ENCODE results near the gene S100A12.

S100A12 gene

GRCh38 chr1:153386500-153386901, 11.1 kb upstream of the S100A12 start:
- no peaks in the 10 kb centered on the region for H3K4me1 ChIP-seq (ENCODE audit: control insufficient read depth, insufficient read depth, low read length)
- no peak overlapping the region for H3K9ac ChIP-seq (ENCODE audit: low read length)
- H3K27me3 ChIP-seq (ENCODE audit: control insufficient read depth, insufficient read depth, low read length), result 0 out of 2 replicates have a peak, but pooled peaks cover 6% of the 10 kb centered on the region
- H3K36me3 ChIP-seq (ENCODE audit: control insufficient read depth, insufficient read depth, low read length), result no peaks in the 10 kb centered on the region
- H3K4me3 ChIP-seq (ENCODE audit: low read depth, low read length), result no peak overlapping the region
- no peak overlapping the region for H3K27ac ChIP-seq (ENCODE audit: low read depth, low read length)
- H3K9me3 ChIP-seq (ENCODE audit: control insufficient read depth, insufficient read depth, low read depth, low read length), result no peaks in the 10 kb centered on the region

- no peak overlapping the region for H3K9ac ChIP-seq (ENCODE audit: low read length)
Measured at GRCh38 chr1:153384958-153385580, 9.6 kb upstream of the S100A12 start.

GRCh38 chr1:153380711-153381110, 5.3 kb upstream of the S100A12 start:
- Histone ChIP-seq H3K9me3 (ENCODE audit: control insufficient read depth, insufficient read depth, low read depth, low read length) (no peaks in the 10 kb centered on the region), H3K36me3 (ENCODE audit: control insufficient read depth, insufficient read depth, low read length) (no peaks in the 10 kb centered on the region), H3K9ac (ENCODE audit: low read length) (no peak overlapping the region), H3K4me3 (ENCODE audit: low read depth, low read length) (no peak overlapping the region), H3K27ac (ENCODE audit: low read depth, low read length) (no peak overlapping the region), H3K27me3 (ENCODE audit: control insufficient read depth, insufficient read depth, low read length) (peaks cover 9% of the 10 kb centered on the region; the same call in 1 of the 2 replicates), H3K4me1 (ENCODE audit: control insufficient read depth, insufficient read depth, low read length) (no peaks in the 10 kb centered on the region)

More at GRCh38 chr1:153384958-153385580, 9.6 kb upstream of the S100A12 start:
- Histone ChIP-seq H3K9me3 (ENCODE audit: control insufficient read depth, insufficient read depth, low read depth, low read length) (no peaks in the 10 kb centered on the region), H3K4me1 (ENCODE audit: control insufficient read depth, insufficient read depth, low read length) (no peaks in the 10 kb centered on the region), H3K4me3 (ENCODE audit: low read depth, low read length) (no peak overlapping the region), H3K27me3 (ENCODE audit: control insufficient read depth, insufficient read depth, low read length) (0 out of 2 replicates have a peak, but pooled peaks cover 4% of the 10 kb centered on the region), H3K27ac (ENCODE audit: low read depth, low read length) (no peak overlapping the region), H3K36me3 (ENCODE audit: control insufficient read depth, insufficient read depth, low read length) (no peaks in the 10 kb centered on the region)

GRCh38 chr1:153379591-153379990, 4.2 kb upstream of the S100A12 start:
- H3K4me1 ChIP-seq (ENCODE audit: control insufficient read depth, insufficient read depth, low read length), result no peaks in the 10 kb centered on the region
- H3K4me3 ChIP-seq (ENCODE audit: low read depth, low read length), result no peak overlapping the region
- H3K9ac ChIP-seq (ENCODE audit: low read length), result no peak overlapping the region
- no peak overlapping the region for H3K27ac ChIP-seq (ENCODE audit: low read depth, low read length)
- H3K36me3 ChIP-seq (ENCODE audit: control insufficient read depth, insufficient read depth, low read length), result no peaks in the 10 kb centered on the region
- H3K9me3 ChIP-seq (ENCODE audit: control insufficient read depth, insufficient read depth, low read depth, low read length), result no peaks in the 10 kb centered on the region
- H3K27me3 ChIP-seq (ENCODE audit: control insufficient read depth, insufficient read depth, low read length), result peaks cover 9% of the 10 kb centered on the region; the same call in 1 of the 2 replicates

GRCh38 chr1:153374071-153374470, 1.4 kb downstream of the S100A12 start:
- H3K27ac ChIP-seq (ENCODE audit: low read depth, low read length), result no peak overlapping the region
- peaks cover 6% of the 10 kb centered on the region for H3K27me3 ChIP-seq (ENCODE audit: control insufficient read depth, insufficient read depth, low read length)
- no peaks in the 10 kb centered on the region for H3K36me3 ChIP-seq (ENCODE audit: control insufficient read depth, insufficient read depth, low read length)
- no peaks in the 10 kb centered on the region for H3K4me1 ChIP-seq (ENCODE audit: control insufficient read depth, insufficient read depth, low read length)
- no peak overlapping the region for H3K9ac ChIP-seq (ENCODE audit: low read length)
- no peaks in the 10 kb centered on the region for H3K9me3 ChIP-seq (ENCODE audit: control insufficient read depth, insufficient read depth, low read depth, low read length)
- H3K4me3 ChIP-seq (ENCODE audit: low read depth, low read length), result no peak overlapping the region

- H3K9ac ChIP-seq (ENCODE audit: low read length), result no peak overlapping the region
Measured at GRCh38 chr1:153372571-153372970, 2.9 kb downstream of the S100A12 start.

GRCh38 chr1:153371231-153371630, 4.2 kb downstream of the S100A12 start:
- no peak overlapping the region for H3K27ac ChIP-seq (ENCODE audit: low read depth, low read length)
- H3K9me3 ChIP-seq (ENCODE audit: control insufficient read depth, insufficient read depth, low read depth, low read length), result no peaks in the 10 kb centered on the region
- H3K4me3 ChIP-seq (ENCODE audit: low read depth, low read length), result no peak overlapping the region
- no peaks in the 10 kb centered on the region for H3K36me3 ChIP-seq (ENCODE audit: control insufficient read depth, insufficient read depth, low read length)
- no peaks in the 10 kb centered on the region for H3K4me1 ChIP-seq (ENCODE audit: control insufficient read depth, insufficient read depth, low read length)
- H3K27me3 ChIP-seq (ENCODE audit: control insufficient read depth, insufficient read depth, low read length), result peaks cover 3% of the 10 kb centered on the region; the same call in 1 of the 2 replicates
- no peak overlapping the region for H3K9ac ChIP-seq (ENCODE audit: low read length)

More at GRCh38 chr1:153372571-153372970, 2.9 kb downstream of the S100A12 start:
- no peaks in the 10 kb centered on the region for H3K9me3 ChIP-seq (ENCODE audit: control insufficient read depth, insufficient read depth, low read depth, low read length)
- H3K27ac ChIP-seq (ENCODE audit: low read depth, low read length), result no peak overlapping the region
- H3K36me3 ChIP-seq (ENCODE audit: control insufficient read depth, insufficient read depth, low read length), result no peaks in the 10 kb centered on the region
- no peaks in the 10 kb centered on the region for H3K4me1 ChIP-seq (ENCODE audit: control insufficient read depth, insufficient read depth, low read length)
- H3K27me3 ChIP-seq (ENCODE audit: control insufficient read depth, insufficient read depth, low read length), result peaks cover 3% of the 10 kb centered on the region; the same call in 1 of the 2 replicates
- H3K4me3 ChIP-seq (ENCODE audit: low read depth, low read length), result no peak overlapping the region

- Histone ChIP-seq H3K4me3 (ENCODE audit: low read depth, low read length) (no peak overlapping the region), H3K36me3 (ENCODE audit: control insufficient read depth, insufficient read depth, low read length) (no peaks in the 10 kb centered on the region), H3K9me3 (ENCODE audit: control insufficient read depth, insufficient read depth, low read depth, low read length) (no peaks in the 10 kb centered on the region)
Measured at GRCh38 chr1:153370146-153370545, 5.3 kb downstream of the S100A12 start.

GRCh38 chr1:153368495-153368894, 6.9 kb downstream of the S100A12 start:
- Histone ChIP-seq H3K4me3 (ENCODE audit: low read depth, low read length) (no peak overlapping the region), H3K27me3 (ENCODE audit: control insufficient read depth, insufficient read depth, low read length) (peaks cover 3% of the 10 kb centered on the region; the same call in 1 of the 2 replicates), H3K4me1 (ENCODE audit: control insufficient read depth, insufficient read depth, low read length) (no peaks in the 10 kb centered on the region), H3K9me3 (ENCODE audit: control insufficient read depth, insufficient read depth, low read depth, low read length) (no peaks in the 10 kb centered on the region), H3K9ac (ENCODE audit: low read length) (no peak overlapping the region), H3K36me3 (ENCODE audit: control insufficient read depth, insufficient read depth, low read length) (no peaks in the 10 kb centered on the region), H3K27ac (ENCODE audit: low read depth, low read length) (no peak overlapping the region)

More at GRCh38 chr1:153370146-153370545, 5.3 kb downstream of the S100A12 start:
- H3K27ac ChIP-seq (ENCODE audit: low read depth, low read length), result no peak overlapping the region
- peaks cover 3% of the 10 kb centered on the region; the same call in 1 of the 2 replicates for H3K27me3 ChIP-seq (ENCODE audit: control insufficient read depth, insufficient read depth, low read length)
- H3K9ac ChIP-seq (ENCODE audit: low read length), result no peak overlapping the region
- H3K4me1 ChIP-seq (ENCODE audit: control insufficient read depth, insufficient read depth, low read length), result no peaks in the 10 kb centered on the region

GRCh38 chr1:153367090-153367489, 8.3 kb downstream of the S100A12 start:
- H3K27me3 ChIP-seq (ENCODE audit: control insufficient read depth, insufficient read depth, low read length), result peaks cover 5% of the 10 kb centered on the region; the same call in 1 of the 2 replicates
- no peak overlapping the region for H3K27ac ChIP-seq (ENCODE audit: low read depth, low read length)
- no peaks in the 10 kb centered on the region for H3K36me3 ChIP-seq (ENCODE audit: control insufficient read depth, insufficient read depth, low read length)
- no peak overlapping the region for H3K9ac ChIP-seq (ENCODE audit: low read length)
- no peak overlapping the region for H3K4me3 ChIP-seq (ENCODE audit: low read depth, low read length)
- H3K9me3 ChIP-seq (ENCODE audit: control insufficient read depth, insufficient read depth, low read depth, low read length), result no peaks in the 10 kb centered on the region
- H3K4me1 ChIP-seq (ENCODE audit: control insufficient read depth, insufficient read depth, low read length), result no peaks in the 10 kb centered on the region

GRCh38 chr1:153366261-153366660, 9.2 kb downstream of the S100A12 start:
- peaks cover 5% of the 10 kb centered on the region; the same call in 1 of the 2 replicates for H3K27me3 ChIP-seq (ENCODE audit: control insufficient read depth, insufficient read depth, low read length)
- H3K36me3 ChIP-seq (ENCODE audit: control insufficient read depth, insufficient read depth, low read length), result no peaks in the 10 kb centered on the region
- H3K4me1 ChIP-seq (ENCODE audit: control insufficient read depth, insufficient read depth, low read length), result no peaks in the 10 kb centered on the region
- H3K9me3 ChIP-seq (ENCODE audit: control insufficient read depth, insufficient read depth, low read depth, low read length), result no peaks in the 10 kb centered on the region
- no peak overlapping the region for H3K4me3 ChIP-seq (ENCODE audit: low read depth, low read length)
- no peak overlapping the region for H3K27ac ChIP-seq (ENCODE audit: low read depth, low read length)
- H3K9ac ChIP-seq (ENCODE audit: low read length), result no peak overlapping the region
